ENCODE measurements around the gene PDE9A.

GRCh38 chr21:42624095-42624790 is 29.2 kb upstream of the PDE9A start:
- TF ChIP-seq POLR2A (IDR thresholded peaks at IDR 0.05; ENCODE audit: low read depth, low read length) (no peak), POLR2AphosphoS5 (IDR thresholded peaks at IDR 0.05; ENCODE audit: low read depth, low read length) (no peak), TAF1 (IDR thresholded peaks at IDR 0.05; ENCODE audit: borderline replicate concordance, low read depth, low read length) (no peak)

All from GM12892 (cell line).